GM19351 (cell line): ENCODE measurements around the gene PLRG1.
"Not testable (repeated sequence)": the region's sequence is repeated elsewhere in the genome, so short reads cannot be mapped to it uniquely, and the experiment has no call there.

ENCODE experiments used
- ATAC-seq: cut with Tn5 transposase; IDR thresholded peaks from one replicate; pipeline ENCODE4 v1.9.1; 2021; ENCODE audit warnings: mild to moderate bottlenecking, moderate library complexity; ENCODE audit not compliant: unreplicated experiment

The PLRG1 gene

GRCh38 chr4:154549894-154550790 is at the start of gene PLRG1:
TSS of gene PLRG1 (minus strand) at chr4:154550400. CDS start at chr4:154550308, 92 bp downstream.
- peak; percentile 97 for ATAC-seq

- no peak for ATAC-seq
These were observed 47.9 kb upstream of the PLRG1 start for GRCh38 chr4:154597798-154598774.

- not testable (repeated sequence) for ATAC-seq
These were observed 47.1 kb upstream of the PLRG1 start for GRCh38 chr4:154597281-154597680.

GRCh38 chr4:154595807-154596206 is 45.6 kb upstream of the PLRG1 start:
- no peak for ATAC-seq

- ATAC-seq = not testable (repeated sequence)
These were observed 44.1 kb upstream of the PLRG1 start for GRCh38 chr4:154594343-154594742.

GRCh38 chr4:154593868-154594267 is 43.7 kb upstream of the PLRG1 start:
- ATAC-seq = no peak

GRCh38 chr4:154591890-154592289 is 41.7 kb upstream of the PLRG1 start:
- no peak for ATAC-seq

- ATAC-seq = no peak
These were observed 40.3 kb upstream of the PLRG1 start, which contains the start of gene FGA for GRCh38 chr4:154590329-154591006. TSS of gene FGA (minus strand) at chr4:154590742. CDS start at chr4:154590687, 55 bp downstream.

GRCh38 chr4:154589296-154590197 is 39.3 kb upstream of the PLRG1 start:
- no peak for ATAC-seq

GRCh38 chr4:154588198-154588597 is 38.0 kb upstream of the PLRG1 start:
- ATAC-seq = no peak

GRCh38 chr4:154586296-154587033 is 36.3 kb upstream of the PLRG1 start:
- ATAC-seq = no peak

GRCh38 chr4:154585369-154586018 is 35.3 kb upstream of the PLRG1 start:
- no peak for ATAC-seq

GRCh38 chr4:154584259-154584658 is 34.1 kb upstream of the PLRG1 start:
- ATAC-seq = no peak

GRCh38 chr4:154583677-154584076 is 33.5 kb upstream of the PLRG1 start:
- ATAC-seq = no peak

GRCh38 chr4:154583230-154583629 is 33.0 kb upstream of the PLRG1 start:
- no peak for ATAC-seq

- ATAC-seq = no peak
These were observed 32.5 kb upstream of the PLRG1 start for GRCh38 chr4:154582723-154583122.

GRCh38 chr4:154579927-154580326 is 29.7 kb upstream of the PLRG1 start:
- no peak for ATAC-seq

GRCh38 chr4:154578919-154579318 is 28.7 kb upstream of the PLRG1 start:
- ATAC-seq = no peak

GRCh38 chr4:154577324-154577723 is 27.1 kb upstream of the PLRG1 start:
- ATAC-seq = no peak
